Panc1 (cell line): ENCODE measurements around the gene TMEM238L. TPM values are rescaled to one million over a fixed set of nuclear protein-coding genes. Genes with fewer than 3 reads are reported as not detected.

ENCODE experiments used
- ATAC-seq: fragments of 200-7000 bp; cut with Tn5 transposase; 2 replicates; pipeline ENCODE4 v1.9.1; 2020; ENCODE audit warnings: mild to moderate bottlenecking, moderate library complexity
- BruUV-seq: library from RNA; stranded (reverse); fragments of 400-500 nt; replicated peaks from 2 replicates; lab custom pipeline; 2021; lab: Mats Ljungman, UMichigan
- CTCF ChIA-PET: fragments of 300-600 bp; sonication (Branson Sonifier 250); formaldehyde crosslinking; loops from one replicate; lab custom pipeline; 2022; ENCODE audit warnings: antibody characterized with exemption; lab: Charles Lee
- POLR2A ChIA-PET: fragments of 300-600 bp; sonication (Branson Sonifier 250); formaldehyde crosslinking; loops from one replicate; lab custom pipeline; 2022; ENCODE audit warnings: antibody characterized with exemption; lab: Charles Lee
- DNase-seq: peaks from one replicate; pipeline ENCODE4 v3.0.0-alpha.2; 2010; ENCODE audit warnings: low read depth, low spot score
- H3K27ac ChIP-seq: 2 replicates; pipeline ENCODE4 v1.5.1; 2011; ENCODE audit warnings: mild to moderate bottlenecking, low read length, inconsistent platforms
- H3K27me3 ChIP-seq: fragments of 200-500 bp; sonication (Bioruptor generic); 2 replicates; pipeline ENCODE4 v1.6.0; 2014; ENCODE audit warnings: low read length, inconsistent platforms; ENCODE audit not compliant: control insufficient read depth, insufficient read depth
- H3K36me3 ChIP-seq: fragments of 200-500 bp; sonication (Bioruptor generic); 2 replicates; pipeline ENCODE4 v1.5.1; 2014; ENCODE audit warnings: inconsistent platforms, mild to moderate bottlenecking, low read length, moderate library complexity; ENCODE audit not compliant: control insufficient read depth, insufficient read depth
- H3K4me1 ChIP-seq: 2 replicates; pipeline ENCODE4 v1.5.1; 2011; ENCODE audit warnings: inconsistent platforms, mild to moderate bottlenecking, low read length, moderate library complexity; ENCODE audit not compliant: control insufficient read depth, insufficient read depth
- H3K4me3 ChIP-seq, 2 experiments: 2 replicates each; pipeline ENCODE4 v1.5.1; 2011 to 2012; ENCODE audit warnings: low read depth in 2 of 2, low read length in 2 of 2, mild to moderate bottlenecking in 2 of 2, inconsistent platforms in 1 of 2, moderate library complexity in 1 of 2
- H3K9me3 ChIP-seq: fragments of 200-500 bp; sonication (Bioruptor generic); 2 replicates; pipeline ENCODE4 v1.5.1; 2014; ENCODE audit warnings: low read depth, mild to moderate bottlenecking, inconsistent platforms, low read length, moderate library complexity; ENCODE audit not compliant: control insufficient read depth, insufficient read depth
- POLR2AphosphoS5 ChIP-seq: IDR thresholded peaks from 2 replicates; pipeline ENCODE4 v1.6.1; 2012; ENCODE audit warnings: mild to moderate bottlenecking, low read depth, low read length, moderate library complexity
- SIN3A ChIP-seq: IDR thresholded peaks from 2 replicates; pipeline ENCODE4 v1.6.1; 2012; ENCODE audit warnings: low read depth, mild to moderate bottlenecking, low read length, moderate library complexity, borderline replicate concordance; ENCODE audit not compliant: insufficient read depth
- TCF7L2 ChIP-seq: IDR thresholded peaks from 2 replicates; pipeline ENCODE4 v1.6.1; 2011; ENCODE audit warnings: mild to moderate bottlenecking, low read depth, low read length, inconsistent platforms
- in situ Hi-C: cut with HindIII; loops from 2 replicates; pipeline ENCODE4 v1.10.0; 2016; ENCODE audit warnings: low sequenced_read_pairs, low pct_unique_long_range_greater_than_20kb
- intact Hi-C: fragments of 100-400 bp; cut with micrococcal nuclease; formaldehyde crosslinking; loops from one replicate; pipeline ENCODE4 v1.10.0; 2022; ENCODE audit not compliant: unreplicated experiment
- total RNA-seq: library from RNA; stranded (reverse); gene quantifications from one replicate; pipeline ENCODE4 v1.2.1, GENCODE V29; 2021; ENCODE audit not compliant: unreplicated experiment
- TF ChIP-seq, protein P1 (sequence below): fragments of 450-650 bp; IDR thresholded peaks from 2 replicates; pipeline ENCODE4 v1.5.1; 2017; ENCODE audit warnings: mild to moderate bottlenecking
- TF ChIP-seq, protein P2 (sequence below), 2 experiments: IDR thresholded peaks; 2 replicates each; pipeline ENCODE4 v1.6.1; 2011 to 2012; ENCODE audit warnings: low read depth in 2 of 2, control low read depth in 1 of 2, low read length in 1 of 2, mild to moderate bottlenecking in 1 of 2, moderate library complexity in 1 of 2; ENCODE audit not compliant: insufficient read depth in 1 of 2

Gene TMEM238L
- total RNA-seq, 1 experiment from 2014 or later = not detected

GRCh38 chr17:10779609-10780008, 24.3 kb downstream of the TMEM238L start:
- POLR2A ChIA-PET = no interaction called here
- H3K4me3 ChIP-seq = no peak overlapping the region
- TF ChIP-seq SIN3A (no peak), TCF7L2 (no peak), POLR2AphosphoS5 (no peak)
- TF ChIP-seq, protein P1, sequence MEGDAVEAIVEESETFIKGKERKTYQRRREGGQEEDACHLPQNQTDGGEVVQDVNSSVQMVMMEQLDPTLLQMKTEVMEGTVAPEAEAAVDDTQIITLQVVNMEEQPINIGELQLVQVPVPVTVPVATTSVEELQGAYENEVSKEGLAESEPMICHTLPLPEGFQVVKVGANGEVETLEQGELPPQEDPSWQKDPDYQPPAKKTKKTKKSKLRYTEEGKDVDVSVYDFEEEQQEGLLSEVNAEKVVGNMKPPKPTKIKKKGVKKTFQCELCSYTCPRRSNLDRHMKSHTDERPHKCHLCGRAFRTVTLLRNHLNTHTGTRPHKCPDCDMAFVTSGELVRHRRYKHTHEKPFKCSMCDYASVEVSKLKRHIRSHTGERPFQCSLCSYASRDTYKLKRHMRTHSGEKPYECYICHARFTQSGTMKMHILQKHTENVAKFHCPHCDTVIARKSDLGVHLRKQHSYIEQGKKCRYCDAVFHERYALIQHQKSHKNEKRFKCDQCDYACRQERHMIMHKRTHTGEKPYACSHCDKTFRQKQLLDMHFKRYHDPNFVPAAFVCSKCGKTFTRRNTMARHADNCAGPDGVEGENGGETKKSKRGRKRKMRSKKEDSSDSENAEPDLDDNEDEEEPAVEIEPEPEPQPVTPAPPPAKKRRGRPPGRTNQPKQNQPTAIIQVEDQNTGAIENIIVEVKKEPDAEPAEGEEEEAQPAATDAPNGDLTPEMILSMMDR = no peak
- TF ChIP-seq, protein P2, sequence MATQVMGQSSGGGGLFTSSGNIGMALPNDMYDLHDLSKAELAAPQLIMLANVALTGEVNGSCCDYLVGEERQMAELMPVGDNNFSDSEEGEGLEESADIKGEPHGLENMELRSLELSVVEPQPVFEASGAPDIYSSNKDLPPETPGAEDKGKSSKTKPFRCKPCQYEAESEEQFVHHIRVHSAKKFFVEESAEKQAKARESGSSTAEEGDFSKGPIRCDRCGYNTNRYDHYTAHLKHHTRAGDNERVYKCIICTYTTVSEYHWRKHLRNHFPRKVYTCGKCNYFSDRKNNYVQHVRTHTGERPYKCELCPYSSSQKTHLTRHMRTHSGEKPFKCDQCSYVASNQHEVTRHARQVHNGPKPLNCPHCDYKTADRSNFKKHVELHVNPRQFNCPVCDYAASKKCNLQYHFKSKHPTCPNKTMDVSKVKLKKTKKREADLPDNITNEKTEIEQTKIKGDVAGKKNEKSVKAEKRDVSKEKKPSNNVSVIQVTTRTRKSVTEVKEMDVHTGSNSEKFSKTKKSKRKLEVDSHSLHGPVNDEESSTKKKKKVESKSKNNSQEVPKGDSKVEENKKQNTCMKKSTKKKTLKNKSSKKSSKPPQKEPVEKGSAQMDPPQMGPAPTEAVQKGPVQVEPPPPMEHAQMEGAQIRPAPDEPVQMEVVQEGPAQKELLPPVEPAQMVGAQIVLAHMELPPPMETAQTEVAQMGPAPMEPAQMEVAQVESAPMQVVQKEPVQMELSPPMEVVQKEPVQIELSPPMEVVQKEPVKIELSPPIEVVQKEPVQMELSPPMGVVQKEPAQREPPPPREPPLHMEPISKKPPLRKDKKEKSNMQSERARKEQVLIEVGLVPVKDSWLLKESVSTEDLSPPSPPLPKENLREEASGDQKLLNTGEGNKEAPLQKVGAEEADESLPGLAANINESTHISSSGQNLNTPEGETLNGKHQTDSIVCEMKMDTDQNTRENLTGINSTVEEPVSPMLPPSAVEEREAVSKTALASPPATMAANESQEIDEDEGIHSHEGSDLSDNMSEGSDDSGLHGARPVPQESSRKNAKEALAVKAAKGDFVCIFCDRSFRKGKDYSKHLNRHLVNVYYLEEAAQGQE (IDR thresholded peaks at IDR 0.05; ENCODE audit: insufficient read depth in 1 of 2, low read depth in 2 of 2, low read length in 1 of 2) = no peak
- ATAC-seq (no peak), DNase-seq (no peak)
- no peaks in the 10 kb centered on the region for H3K9me3 ChIP-seq
- no peaks in the 10 kb centered on the region for H3K27me3 ChIP-seq
- CTCF ChIA-PET = no interaction called here
- H3K36me3 ChIP-seq = no peaks in the 10 kb centered on the region
- BruUV-seq = no TSS peak
- H3K4me1 ChIP-seq = no peaks in the 10 kb centered on the region
- H3K27ac ChIP-seq = no peak overlapping the region
- intact Hi-C loops = no loop called here
- in situ Hi-C loops = no loop called here

DNA sequence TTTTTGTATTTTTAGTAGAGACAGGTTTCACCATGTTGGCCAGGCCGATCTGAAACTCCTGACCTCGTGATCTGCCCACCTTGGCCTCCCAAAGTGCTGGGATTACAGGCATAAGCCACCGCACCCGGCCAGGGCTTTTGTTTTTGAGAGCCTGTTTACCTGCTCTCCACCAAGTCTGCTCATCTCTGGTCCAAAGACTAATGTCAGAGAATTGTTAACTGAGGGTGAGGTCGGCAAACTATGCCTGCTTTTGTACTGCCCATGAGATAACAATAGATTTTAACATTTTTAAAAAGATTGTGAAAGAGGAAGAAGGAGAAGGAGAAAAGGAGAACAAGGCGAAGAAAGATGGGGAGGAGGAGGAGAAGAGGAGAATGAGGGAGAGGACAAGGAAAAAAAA, 26.0 kb downstream of the TMEM238L start:
- ChIA-PET CTCF (no interaction called here), POLR2A (no interaction called here)
- Histone ChIP-seq H3K9me3 (no peaks in the 10 kb centered on the region), H3K36me3 (no peaks in the 10 kb centered on the region), H3K27me3 (no peaks in the 10 kb centered on the region), H3K27ac (no peak overlapping the region), H3K4me1 (no peaks in the 10 kb centered on the region), H3K4me3 (no peak overlapping the region)
- DNase-seq (no peak), ATAC-seq (no peak)
- intact Hi-C loops = no loop called here
- BruUV-seq = no TSS peak
- TF ChIP-seq, protein P1 = no peak
- in situ Hi-C loops = no loop called here
